ENCODE data around the gene ANGPTL8.

DNA sequence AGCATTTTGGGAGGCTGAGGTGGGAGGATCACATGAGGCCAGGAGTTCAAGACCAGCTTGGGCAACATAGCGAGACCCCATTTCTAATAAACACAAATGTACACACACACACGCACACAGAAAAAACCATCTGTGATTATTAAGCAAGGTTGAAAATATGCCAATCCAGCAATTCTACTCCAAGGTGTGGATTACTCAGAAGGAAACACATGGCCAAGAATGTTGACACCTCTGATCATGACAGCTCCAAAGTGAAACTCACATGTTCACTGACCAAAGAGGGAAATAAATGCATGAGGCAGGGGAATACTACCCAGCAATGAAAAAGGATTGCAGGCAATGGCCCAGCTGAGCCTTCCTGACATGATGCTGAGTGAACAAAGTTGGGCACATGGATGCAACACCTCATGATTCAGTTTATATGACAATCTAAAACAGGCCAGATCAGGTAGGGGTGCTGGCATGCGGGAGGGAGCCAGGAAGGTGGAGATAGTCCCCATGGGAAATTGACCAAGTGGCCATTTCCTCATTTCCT lies 18.5 kb downstream of the ANGPTL8 start:
- no peak for TF ChIP-seq POLR2AphosphoS5 (IDR thresholded peaks at IDR 0.05)
- TF ChIP-seq, protein P1, sequence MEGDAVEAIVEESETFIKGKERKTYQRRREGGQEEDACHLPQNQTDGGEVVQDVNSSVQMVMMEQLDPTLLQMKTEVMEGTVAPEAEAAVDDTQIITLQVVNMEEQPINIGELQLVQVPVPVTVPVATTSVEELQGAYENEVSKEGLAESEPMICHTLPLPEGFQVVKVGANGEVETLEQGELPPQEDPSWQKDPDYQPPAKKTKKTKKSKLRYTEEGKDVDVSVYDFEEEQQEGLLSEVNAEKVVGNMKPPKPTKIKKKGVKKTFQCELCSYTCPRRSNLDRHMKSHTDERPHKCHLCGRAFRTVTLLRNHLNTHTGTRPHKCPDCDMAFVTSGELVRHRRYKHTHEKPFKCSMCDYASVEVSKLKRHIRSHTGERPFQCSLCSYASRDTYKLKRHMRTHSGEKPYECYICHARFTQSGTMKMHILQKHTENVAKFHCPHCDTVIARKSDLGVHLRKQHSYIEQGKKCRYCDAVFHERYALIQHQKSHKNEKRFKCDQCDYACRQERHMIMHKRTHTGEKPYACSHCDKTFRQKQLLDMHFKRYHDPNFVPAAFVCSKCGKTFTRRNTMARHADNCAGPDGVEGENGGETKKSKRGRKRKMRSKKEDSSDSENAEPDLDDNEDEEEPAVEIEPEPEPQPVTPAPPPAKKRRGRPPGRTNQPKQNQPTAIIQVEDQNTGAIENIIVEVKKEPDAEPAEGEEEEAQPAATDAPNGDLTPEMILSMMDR (IDR thresholded peaks at IDR 0.05) = no peak

Data from gastroesophageal sphincter (tissue), 3 donors.